Stimulated activated memory B cell treated with anti-CD40 and anti-IgM and Interleukin-4, amounts not matched to agents 10 μg/mL and 1 μg/mL and 100 μg/mL, for 72 hours (primary cell): ENCODE measurements around the gene BMP10.
"Not testable (repeated sequence)": the region's sequence is repeated elsewhere in the genome, so short reads cannot be mapped to it uniquely, and the experiment has no call there.

ENCODE experiments used
- ATAC-seq: fragments of 150-1000 bp; cut with Tn5 transposase; 2 replicates; pipeline ENCODE4 v1.10.0; 2021
- H3K27ac Mint-ChIP-seq: one replicate; pipeline ENCODE4 v1.8.0; 2022; ENCODE audit warnings: mild to moderate bottlenecking, mixed read lengths
- H3K27me3 Mint-ChIP-seq: one replicate; pipeline ENCODE4 v1.8.0; 2022; ENCODE audit warnings: mixed read lengths
- H3K36me3 Mint-ChIP-seq: one replicate; pipeline ENCODE4 v1.8.0; 2022; ENCODE audit warnings: mixed read lengths
- H3K4me1 Mint-ChIP-seq: one replicate; pipeline ENCODE4 v1.8.0; 2022; ENCODE audit warnings: mixed read lengths
- H3K4me3 Mint-ChIP-seq: one replicate; pipeline ENCODE4 v1.8.0; 2022; ENCODE audit warnings: mild to moderate bottlenecking, moderate library complexity, mixed read lengths
- H3K9me3 Mint-ChIP-seq: one replicate; pipeline ENCODE4 v1.8.0; 2022; ENCODE audit warnings: mixed read lengths

The BMP10 gene

DNA sequence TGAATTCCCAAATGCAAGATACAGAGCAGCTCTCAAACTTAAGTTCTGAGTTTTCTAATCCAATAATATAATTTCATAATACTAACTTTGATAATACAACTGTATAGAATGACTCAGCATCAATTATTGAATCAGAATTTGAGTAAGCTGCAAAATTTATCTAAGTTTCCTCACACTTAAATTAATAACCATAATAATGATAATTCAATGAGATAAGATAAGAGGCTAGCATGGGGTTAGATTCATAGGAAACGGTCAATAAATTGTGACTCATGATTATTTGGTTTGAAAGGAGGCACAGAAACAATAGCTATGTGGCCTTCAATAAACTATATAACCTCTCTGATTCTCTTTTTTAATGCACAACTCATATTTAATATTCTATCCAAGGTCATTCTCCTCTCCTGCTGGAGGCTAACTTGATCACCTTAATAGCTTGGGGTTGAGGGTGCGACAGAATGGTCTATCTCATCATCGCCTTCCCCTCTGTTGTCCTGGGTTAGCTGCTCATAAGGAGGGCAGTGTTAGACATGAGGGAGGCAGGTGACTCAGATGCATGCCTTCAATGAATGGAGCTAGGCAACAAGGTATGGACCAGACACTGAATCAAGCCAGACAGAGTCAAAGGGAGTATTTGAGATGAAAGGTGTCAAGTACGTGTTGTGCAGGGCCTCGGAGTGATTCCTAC lies 36.2 kb upstream of the BMP10 start:
- peak overlapping the region; percentile 94 for H3K27ac Mint-ChIP-seq
- no peaks in the 10 kb centered on the region for H3K27me3 Mint-ChIP-seq
- H3K9me3 Mint-ChIP-seq: peaks cover 2% of the 10 kb centered on the region
- no peak overlapping the region for H3K4me3 Mint-ChIP-seq
- no peaks in the 10 kb centered on the region for H3K36me3 Mint-ChIP-seq
- no peak for ATAC-seq
- peaks cover 53% of the 10 kb centered on the region for H3K4me1 Mint-ChIP-seq

DNA sequence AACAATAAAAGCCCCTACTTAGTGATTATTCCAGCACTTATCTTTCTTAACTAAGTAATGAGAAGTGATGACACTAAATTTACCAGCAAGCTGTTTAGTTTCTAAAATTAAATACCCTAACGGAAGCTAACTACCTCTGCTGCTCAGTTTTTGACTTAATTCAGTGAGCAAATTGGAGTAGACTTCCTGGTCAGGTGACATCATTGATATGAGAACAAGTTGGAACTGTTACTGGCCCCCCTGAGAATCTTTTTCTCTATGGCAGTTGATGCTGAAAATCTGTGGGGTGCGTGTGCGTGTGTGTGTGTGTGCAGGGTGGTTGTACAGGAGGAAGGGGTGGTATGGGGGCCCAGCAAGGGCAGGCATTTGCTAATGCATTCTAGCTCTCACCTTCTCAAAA lies 35.5 kb upstream of the BMP10 start:
- H3K27ac Mint-ChIP-seq: peak overlapping the region; percentile 94

DNA sequence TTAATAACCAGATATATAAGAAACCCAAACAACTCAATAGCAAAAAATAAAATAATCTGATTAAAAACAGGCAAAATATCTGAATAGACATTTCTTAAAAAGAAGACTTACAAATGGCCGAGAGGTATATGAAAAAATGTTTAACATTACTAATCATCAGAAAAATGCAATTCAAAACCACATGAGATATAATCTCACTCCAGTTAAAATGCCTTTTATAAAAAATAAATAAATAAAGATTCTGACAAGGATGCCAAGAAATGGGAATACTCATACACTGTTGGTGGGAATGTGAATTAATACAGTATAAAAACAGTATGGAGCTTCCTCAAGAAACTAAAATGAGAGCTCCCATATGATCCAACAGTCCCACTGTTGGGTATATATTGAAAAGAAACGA lies 33.9 kb upstream of the BMP10 start:
- Mint-ChIP-seq H3K4me3 (no peak overlapping the region), H3K4me1 (peaks cover 52% of the 10 kb centered on the region), H3K27me3 (no peaks in the 10 kb centered on the region), H3K9me3 (peaks cover 2% of the 10 kb centered on the region), H3K36me3 (no peaks in the 10 kb centered on the region), H3K27ac (no peak overlapping the region)
- ATAC-seq: no peak

More for the DNA sequence above, 35.5 kb upstream of the BMP10 start:
- H3K4me3 Mint-ChIP-seq: no peak overlapping the region
- H3K9me3 Mint-ChIP-seq: peaks cover 2% of the 10 kb centered on the region
- H3K36me3 Mint-ChIP-seq: no peaks in the 10 kb centered on the region
- ATAC-seq: no peak
- peaks cover 53% of the 10 kb centered on the region for H3K4me1 Mint-ChIP-seq
- H3K27me3 Mint-ChIP-seq: no peaks in the 10 kb centered on the region

DNA sequence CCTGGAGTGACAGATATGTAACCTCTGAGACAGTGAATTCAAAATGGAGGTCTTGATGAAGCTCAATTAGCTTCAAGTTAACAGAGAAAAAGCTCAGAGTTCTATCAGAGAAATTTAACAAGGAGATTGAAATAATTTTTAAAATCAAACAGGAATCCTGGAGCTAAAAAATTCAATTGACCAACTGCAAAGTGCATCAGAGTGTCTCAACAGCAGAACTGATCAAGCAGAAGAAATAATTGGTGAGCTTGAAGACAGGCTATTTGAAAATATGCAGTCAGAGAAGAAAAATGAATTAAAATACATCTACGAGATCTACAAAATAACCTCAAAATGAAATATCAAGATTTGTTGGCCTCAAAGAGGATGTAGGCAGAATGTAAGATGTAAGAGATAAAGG lies 30.4 kb upstream of the BMP10 start:
- Mint-ChIP-seq H3K27me3 (no peaks in the 10 kb centered on the region), H3K36me3 (no peaks in the 10 kb centered on the region), H3K27ac (no peak overlapping the region), H3K9me3 (peaks cover 2% of the 10 kb centered on the region), H3K4me3 (no peak overlapping the region), H3K4me1 (peaks cover 22% of the 10 kb centered on the region)
- no peak for ATAC-seq

DNA sequence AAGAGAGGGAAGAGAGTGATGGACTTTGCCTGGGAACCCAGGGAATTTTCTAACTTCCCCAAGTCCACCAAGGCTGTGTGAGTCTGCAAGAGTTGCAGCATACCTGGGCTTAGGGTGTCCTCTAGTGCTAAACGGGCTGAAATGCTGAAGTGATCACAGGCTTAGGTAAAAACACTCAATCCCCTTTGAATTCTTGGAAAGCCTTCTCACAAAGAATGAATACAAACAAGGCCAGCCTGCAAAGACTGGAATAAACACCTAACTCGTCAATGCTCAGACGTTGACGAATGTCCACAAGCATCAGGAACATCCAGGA lies 30.0 kb upstream of the BMP10 start:
- Mint-ChIP-seq H3K4me1 (peaks cover 22% of the 10 kb centered on the region), H3K27me3 (no peaks in the 10 kb centered on the region), H3K9me3 (peaks cover 2% of the 10 kb centered on the region), H3K4me3 (no peak overlapping the region), H3K27ac (no peak overlapping the region), H3K36me3 (no peaks in the 10 kb centered on the region)
- no peak for ATAC-seq

DNA sequence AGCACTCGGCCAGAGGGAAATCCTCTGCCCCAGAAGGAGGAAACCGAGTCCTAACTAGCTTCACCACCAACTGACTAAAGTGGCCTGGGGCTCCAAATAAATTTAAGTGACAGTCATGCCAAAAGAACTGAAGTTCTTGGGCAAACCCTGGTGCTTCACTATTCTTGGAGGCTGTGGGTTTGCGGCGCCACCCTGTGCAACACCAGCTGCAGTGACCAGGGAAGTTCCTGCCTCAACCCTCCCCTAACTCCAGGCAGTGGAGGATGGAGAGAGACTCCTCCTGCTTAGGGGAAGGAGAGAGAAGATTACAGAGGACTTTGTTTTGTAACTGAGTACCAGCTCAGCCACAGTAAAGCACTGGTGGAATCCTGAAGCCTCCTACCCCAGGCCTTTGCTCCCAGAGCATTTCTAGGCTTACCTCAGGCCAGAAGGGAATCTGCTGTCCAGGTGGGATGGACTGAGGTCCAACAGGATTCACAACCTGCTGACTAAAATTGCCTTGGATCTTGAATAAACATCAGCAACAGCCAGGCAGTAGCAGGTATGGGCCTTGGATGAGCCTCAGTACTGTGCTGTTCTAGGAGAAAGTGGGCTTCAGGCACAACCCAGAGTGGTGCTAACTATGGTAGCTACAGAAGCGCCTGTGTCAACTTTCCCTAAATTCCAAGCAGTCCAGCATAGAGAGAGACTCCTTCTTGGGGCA lies 29.4 kb upstream of the BMP10 start:
- Mint-ChIP-seq H3K4me1 (peaks cover 20% of the 10 kb centered on the region), H3K9me3 (peaks cover 2% of the 10 kb centered on the region), H3K36me3 (no peaks in the 10 kb centered on the region), H3K27me3 (no peaks in the 10 kb centered on the region), H3K27ac (no peak overlapping the region), H3K4me3 (no peak overlapping the region)
- ATAC-seq: no peak

DNA sequence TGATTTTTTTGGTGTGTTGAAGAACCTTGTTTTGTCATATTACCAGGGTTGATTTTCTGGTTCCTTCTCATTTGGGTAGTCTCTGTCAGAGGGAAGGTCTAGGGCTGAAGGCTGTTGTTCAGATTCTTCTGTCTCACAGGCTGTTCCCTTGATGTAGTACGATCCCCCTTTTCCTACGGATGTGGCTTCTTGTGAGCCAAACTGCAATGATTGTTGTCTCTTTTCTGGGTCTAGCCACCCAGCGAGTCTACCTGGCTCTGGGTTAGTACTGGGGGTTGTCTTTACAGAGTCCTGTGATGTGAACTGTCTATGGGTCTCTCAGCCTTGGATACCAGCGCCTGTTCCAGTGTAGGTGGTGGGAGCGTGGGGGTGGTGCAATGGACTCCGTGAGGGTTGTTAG lies 24.8 kb upstream of the BMP10 start:
- H3K4me1 Mint-ChIP-seq, H3K36me3 Mint-ChIP-seq: not testable (repeated sequence)

DNA sequence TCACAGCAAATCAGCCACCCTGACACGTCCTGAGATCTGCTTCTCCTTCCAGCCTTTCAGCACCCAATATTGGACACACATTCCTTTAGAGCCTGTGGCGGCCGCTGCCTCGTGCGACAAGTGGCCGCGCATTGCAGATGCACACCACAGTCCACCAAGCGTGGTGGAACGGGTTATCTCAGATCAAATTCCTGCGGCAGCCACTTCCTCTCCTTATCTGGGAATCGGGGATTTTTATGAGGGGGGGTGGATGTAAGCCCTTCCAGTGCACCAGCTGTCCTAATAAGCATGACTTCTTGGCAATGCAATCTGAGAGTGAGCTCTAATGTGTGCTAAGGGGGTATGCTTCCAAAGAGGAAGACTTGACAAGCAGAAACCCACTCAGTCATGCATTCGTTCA lies 18.3 kb upstream of the BMP10 start:
- no peaks in the 10 kb centered on the region for H3K27me3 Mint-ChIP-seq
- peaks cover 6% of the 10 kb centered on the region for H3K4me1 Mint-ChIP-seq
- no peak overlapping the region for H3K27ac Mint-ChIP-seq
- H3K36me3 Mint-ChIP-seq: no peaks in the 10 kb centered on the region
- H3K9me3 Mint-ChIP-seq: no peaks in the 10 kb centered on the region
- H3K4me3 Mint-ChIP-seq: no peak overlapping the region
- no peak for ATAC-seq

More for the DNA sequence above, 24.8 kb upstream of the BMP10 start:
- not testable (repeated sequence) for H3K27ac Mint-ChIP-seq, H3K27me3 Mint-ChIP-seq, H3K4me3 Mint-ChIP-seq, ATAC-seq, H3K9me3 Mint-ChIP-seq

DNA sequence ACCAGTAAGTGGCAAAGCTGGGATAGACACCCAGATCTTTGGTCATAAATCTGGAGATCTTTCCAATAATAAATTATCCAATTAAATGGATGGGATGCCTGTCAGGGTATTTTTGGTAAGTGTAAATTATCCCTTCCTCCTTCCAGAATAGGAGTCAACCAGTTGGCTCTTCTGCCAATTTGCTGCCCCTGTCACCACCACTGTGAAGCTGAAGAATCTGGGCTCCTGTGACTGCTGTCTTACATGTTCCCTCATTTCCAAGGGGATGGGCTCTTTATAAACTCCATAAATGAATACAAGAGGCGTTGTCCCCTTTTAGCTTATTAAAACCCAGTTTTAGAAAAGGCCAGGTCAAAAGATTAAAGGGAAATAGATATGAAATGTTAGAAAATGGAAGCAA lies 17.8 kb upstream of the BMP10 start:
- Mint-ChIP-seq H3K27ac (no peak overlapping the region), H3K9me3 (no peaks in the 10 kb centered on the region), H3K4me1 (peaks cover 6% of the 10 kb centered on the region), H3K36me3 (no peaks in the 10 kb centered on the region), H3K27me3 (no peaks in the 10 kb centered on the region), H3K4me3 (no peak overlapping the region)
- ATAC-seq: no peak

DNA sequence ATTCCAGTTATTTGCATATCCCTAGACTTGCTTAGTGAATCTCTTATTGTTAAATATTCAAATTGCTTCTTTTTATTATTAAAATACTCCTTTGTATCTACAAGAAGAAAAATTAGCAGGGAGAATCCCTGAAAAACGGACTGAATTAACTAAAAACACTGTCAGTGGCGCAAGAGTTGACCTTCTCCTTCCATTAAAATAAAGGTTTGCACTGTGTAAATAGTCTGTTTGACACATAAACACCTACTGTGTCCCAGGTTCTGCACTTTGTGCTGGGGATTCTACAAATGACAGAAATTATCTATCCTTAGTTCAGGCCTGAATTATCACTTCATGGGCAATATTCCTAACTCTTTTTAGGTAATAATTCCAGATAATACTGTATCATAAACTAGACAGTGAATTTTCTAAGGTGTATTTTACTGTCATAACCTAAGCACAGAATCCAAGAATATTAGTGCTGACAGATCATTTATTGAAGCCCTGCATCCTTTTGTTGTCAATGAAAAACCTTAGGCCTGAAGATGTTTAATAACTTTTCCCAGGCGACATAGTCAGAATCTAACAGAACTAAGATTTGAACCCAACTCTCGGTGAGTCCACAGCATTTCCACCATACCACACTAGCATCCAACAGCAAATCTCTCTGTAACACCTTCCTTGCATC lies 17.0 kb upstream of the BMP10 start:
- ATAC-seq: no peak
- Mint-ChIP-seq H3K4me1 (peaks cover 6% of the 10 kb centered on the region), H3K4me3 (no peak overlapping the region), H3K9me3 (no peaks in the 10 kb centered on the region), H3K36me3 (no peaks in the 10 kb centered on the region), H3K27me3 (no peaks in the 10 kb centered on the region), H3K27ac (no peak overlapping the region)

DNA sequence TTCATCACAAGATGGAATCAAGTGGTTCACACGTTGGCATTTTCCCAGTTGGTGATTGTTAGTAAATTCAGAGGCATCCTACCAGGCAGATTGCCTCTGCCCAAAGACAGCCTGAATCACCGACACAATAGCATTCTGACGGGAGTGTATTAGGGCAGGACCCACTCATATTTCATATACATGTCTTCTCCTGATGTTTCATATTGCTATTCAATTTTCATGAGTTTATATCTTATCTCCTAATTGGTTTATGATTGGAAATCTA lies 14.5 kb upstream of the BMP10 start:
- H3K4me3 Mint-ChIP-seq: no peak overlapping the region
- H3K9me3 Mint-ChIP-seq: no peaks in the 10 kb centered on the region
- no peak overlapping the region for H3K27ac Mint-ChIP-seq
- H3K4me1 Mint-ChIP-seq: peaks cover 6% of the 10 kb centered on the region
- H3K27me3 Mint-ChIP-seq: no peaks in the 10 kb centered on the region
- no peak for ATAC-seq
- H3K36me3 Mint-ChIP-seq: no peaks in the 10 kb centered on the region

DNA sequence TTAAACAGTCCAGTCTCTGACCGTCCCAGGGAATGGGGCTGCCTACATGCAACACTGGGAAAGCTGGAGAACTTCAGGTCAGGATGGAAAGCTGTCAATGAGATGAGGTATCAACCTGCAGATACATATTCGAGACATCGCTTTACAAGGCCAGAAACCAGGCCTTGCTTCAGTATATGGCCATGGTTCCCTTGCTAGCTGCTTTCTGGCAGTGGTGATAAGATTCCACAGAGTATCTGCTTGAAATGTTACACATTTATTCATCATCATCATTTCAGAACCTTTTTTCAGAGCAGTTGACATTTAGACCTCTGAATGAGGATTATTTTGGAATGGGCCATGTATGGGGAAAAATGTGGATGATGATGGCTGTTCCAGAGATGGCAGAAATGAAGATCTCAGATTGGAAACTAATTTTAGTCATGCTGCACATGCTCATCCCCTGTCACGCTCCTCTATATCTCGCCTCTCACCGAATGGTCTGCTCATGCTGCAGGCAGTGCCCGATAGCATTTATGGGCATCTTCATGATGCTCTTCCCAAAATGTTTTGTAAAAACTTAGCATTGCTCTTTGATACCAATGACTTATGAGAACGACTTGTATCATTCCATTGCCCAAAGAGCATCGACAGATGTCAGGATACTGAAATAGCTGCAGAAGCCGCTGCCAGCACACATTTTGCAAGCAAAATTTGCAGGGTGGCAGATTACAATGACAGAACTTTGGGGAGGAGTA lies 14.0 kb upstream of the BMP10 start:
- Mint-ChIP-seq H3K4me1 (peaks cover 6% of the 10 kb centered on the region), H3K36me3 (no peaks in the 10 kb centered on the region), H3K27ac (no peak overlapping the region), H3K9me3 (no peaks in the 10 kb centered on the region), H3K4me3 (no peak overlapping the region), H3K27me3 (no peaks in the 10 kb centered on the region)
- no peak for ATAC-seq

DNA sequence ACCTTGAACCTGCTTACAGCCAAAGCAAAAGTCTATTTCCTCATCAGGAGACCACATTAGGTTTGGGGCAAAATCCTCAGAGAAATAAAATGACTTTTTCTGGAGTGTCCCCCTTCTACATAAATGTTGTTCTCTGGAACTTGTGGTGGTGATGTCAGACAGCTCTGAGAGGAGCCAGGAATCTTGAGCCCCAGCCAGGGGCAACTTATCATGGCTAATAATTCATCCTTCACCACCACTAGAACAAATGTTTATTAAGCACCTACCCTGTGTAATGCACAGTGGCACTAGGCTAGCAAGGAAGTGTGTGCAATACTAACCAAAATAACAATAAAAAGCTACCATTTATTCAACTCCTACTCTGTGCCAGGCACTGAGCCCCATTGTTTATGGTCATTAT lies 9.0 kb upstream of the BMP10 start:
- ATAC-seq: no peak

DNA sequence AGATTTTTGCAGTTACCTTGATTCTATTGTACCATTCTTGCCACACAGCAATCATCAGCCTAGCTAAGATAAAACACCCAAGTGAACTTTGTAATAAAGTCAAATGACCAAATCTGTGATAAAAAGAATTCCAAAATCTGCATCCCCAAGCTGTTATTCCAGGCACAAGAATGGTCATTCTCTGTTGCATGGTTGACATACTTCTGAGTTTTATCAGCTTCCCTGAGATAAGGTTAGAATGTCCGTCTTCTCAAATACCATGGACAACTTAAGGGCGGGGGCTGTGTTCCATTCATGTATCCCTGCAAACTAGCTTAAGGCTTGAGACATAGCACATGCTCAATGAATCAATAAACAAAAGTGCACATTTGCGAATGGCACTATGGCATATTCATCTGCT lies 8.1 kb upstream of the BMP10 start:
- peaks cover 6% of the 10 kb centered on the region for H3K4me1 Mint-ChIP-seq
- H3K27ac Mint-ChIP-seq: no peak overlapping the region
- no peaks in the 10 kb centered on the region for H3K36me3 Mint-ChIP-seq
- ATAC-seq: no peak
- H3K4me3 Mint-ChIP-seq: no peak overlapping the region
- H3K9me3 Mint-ChIP-seq: no peaks in the 10 kb centered on the region
- H3K27me3 Mint-ChIP-seq: no peaks in the 10 kb centered on the region

More for the DNA sequence above, 9.0 kb upstream of the BMP10 start:
- Mint-ChIP-seq H3K4me1 (peaks cover 12% of the 10 kb centered on the region), H3K27me3 (no peaks in the 10 kb centered on the region), H3K27ac (no peak overlapping the region), H3K4me3 (no peak overlapping the region), H3K36me3 (no peaks in the 10 kb centered on the region), H3K9me3 (no peaks in the 10 kb centered on the region)

DNA sequence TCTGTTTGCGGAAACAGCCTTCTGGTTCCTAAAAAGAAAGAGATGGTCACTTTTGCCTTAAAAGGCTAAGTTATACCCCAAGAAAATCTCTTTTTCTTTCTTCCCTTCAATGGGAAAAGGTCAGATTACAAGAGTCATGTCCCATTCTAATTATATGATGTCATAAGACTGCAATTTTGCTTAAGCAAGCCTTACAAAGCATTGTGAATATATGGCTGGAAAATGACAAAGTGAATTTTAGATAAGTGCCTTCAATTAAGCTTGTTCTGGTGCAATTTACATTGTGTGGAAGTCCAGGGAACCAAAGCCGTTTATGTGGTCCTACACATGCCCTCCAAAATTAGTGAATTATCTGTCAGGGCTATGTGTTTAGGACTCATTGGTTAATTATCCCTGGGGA lies 7.6 kb upstream of the BMP10 start:
- Mint-ChIP-seq H3K4me1 (peaks cover 6% of the 10 kb centered on the region), H3K27me3 (no peaks in the 10 kb centered on the region), H3K4me3 (no peak overlapping the region), H3K36me3 (no peaks in the 10 kb centered on the region), H3K9me3 (no peaks in the 10 kb centered on the region), H3K27ac (no peak overlapping the region)
- ATAC-seq: no peak
